Amniotic stem cell (primary cell): ENCODE data around the gene TRAK2.
"Not testable (repeated sequence)": the region's sequence is repeated elsewhere in the genome, so short reads cannot be mapped to it uniquely, and the experiment has no call there.

Experiments used
- DNase-seq: peaks from one replicate; lab custom pipeline; 2025; lab: John Stamatoyannopoulos, UW

The TRAK2 gene, protein sequence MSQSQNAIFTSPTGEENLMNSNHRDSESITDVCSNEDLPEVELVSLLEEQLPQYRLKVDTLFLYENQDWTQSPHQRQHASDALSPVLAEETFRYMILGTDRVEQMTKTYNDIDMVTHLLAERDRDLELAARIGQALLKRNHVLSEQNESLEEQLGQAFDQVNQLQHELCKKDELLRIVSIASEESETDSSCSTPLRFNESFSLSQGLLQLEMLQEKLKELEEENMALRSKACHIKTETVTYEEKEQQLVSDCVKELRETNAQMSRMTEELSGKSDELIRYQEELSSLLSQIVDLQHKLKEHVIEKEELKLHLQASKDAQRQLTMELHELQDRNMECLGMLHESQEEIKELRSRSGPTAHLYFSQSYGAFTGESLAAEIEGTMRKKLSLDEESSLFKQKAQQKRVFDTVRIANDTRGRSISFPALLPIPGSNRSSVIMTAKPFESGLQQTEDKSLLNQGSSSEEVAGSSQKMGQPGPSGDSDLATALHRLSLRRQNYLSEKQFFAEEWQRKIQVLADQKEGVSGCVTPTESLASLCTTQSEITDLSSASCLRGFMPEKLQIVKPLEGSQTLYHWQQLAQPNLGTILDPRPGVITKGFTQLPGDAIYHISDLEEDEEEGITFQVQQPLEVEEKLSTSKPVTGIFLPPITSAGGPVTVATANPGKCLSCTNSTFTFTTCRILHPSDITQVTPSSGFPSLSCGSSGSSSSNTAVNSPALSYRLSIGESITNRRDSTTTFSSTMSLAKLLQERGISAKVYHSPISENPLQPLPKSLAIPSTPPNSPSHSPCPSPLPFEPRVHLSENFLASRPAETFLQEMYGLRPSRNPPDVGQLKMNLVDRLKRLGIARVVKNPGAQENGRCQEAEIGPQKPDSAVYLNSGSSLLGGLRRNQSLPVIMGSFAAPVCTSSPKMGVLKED

DNA sequence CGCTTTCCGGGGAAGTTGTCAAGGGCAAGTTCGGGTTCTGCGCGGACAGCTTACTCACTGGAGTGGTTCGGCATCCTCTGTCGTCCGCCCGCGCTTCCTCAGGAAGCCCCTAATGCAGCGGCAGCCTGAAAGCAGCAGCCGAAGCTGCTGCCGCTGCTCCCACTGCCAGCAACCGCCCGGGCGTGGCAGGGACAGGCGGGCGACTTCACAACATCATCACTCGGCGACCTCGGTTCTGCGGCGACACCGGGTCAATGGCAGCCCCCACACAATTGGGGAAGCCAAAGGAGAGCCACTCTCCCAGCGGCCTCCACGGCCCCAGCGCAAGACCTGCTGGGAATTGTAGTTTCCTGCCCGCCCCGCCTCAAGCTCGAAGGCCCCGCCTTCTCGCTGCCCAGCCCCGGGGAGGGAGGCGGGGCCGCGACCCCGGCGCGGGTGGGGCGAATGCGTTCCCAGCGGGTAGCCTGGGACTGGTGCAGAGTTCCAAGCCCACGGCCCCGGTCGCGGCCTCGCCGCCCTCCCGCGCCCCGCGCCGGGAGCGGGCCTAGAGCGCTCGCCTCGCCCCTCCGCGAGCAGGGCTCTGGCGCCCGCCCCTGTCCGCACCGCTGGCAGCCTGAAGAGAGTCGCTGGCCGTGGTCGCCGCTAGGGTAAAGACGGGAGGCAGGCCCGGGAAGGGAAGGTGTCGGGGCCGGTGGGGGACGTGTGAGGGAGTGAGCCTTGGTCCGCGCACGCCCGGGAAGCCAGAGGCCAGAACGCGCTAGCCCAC is at the start of gene TRAK2, which contains the start of gene STRADB:
Gene TRAK2, minus strand, starts transcription at position 167 of the 766 bp plus-strand sequence. CDS start 30,951 bp downstream, outside the sequence.
Gene STRADB, plus strand, starts transcription at position 449 of the 766 bp plus-strand sequence. CDS start 3,101 bp downstream, outside the sequence.
- peak; percentile 89 for DNase-seq

DNA sequence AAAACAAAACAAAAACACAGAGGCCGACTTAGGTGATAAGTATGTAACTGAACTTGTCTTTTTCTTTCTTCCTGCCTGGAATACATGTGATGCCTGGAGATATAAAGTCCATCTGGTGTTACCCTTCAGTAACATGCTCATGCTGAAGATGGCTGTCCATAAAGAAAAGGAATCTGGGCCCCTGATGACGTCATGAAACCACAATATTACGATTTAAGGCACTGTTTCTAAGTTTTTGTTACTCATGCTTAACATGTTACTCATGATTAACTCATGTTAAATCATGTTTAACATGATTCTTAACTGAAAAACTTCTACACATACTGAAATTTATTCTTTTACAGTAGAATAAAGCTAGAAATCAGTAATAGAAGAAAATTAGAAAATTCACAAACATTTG is 49.3 kb upstream of the TRAK2 start:
- DNase-seq = no peak

DNA sequence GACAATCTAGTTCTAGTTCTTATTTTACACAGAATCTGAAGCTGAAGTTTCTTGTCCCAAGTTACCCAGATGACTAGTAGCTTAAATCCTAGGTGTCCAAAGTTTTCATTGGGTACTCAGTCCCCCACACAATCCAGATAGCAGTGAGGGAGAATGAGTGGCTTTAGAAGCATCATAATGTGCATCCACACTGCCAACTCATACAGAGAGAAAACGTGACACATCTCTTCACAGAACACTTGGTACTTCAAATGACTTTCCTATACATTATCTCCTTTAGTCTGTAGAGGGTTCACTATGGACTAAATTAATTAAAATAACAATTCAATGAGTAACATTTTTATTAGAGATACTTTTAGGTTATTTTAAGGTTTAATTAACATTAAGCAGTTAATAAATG is 45.5 kb upstream of the TRAK2 start:
- DNase-seq = no peak

DNA sequence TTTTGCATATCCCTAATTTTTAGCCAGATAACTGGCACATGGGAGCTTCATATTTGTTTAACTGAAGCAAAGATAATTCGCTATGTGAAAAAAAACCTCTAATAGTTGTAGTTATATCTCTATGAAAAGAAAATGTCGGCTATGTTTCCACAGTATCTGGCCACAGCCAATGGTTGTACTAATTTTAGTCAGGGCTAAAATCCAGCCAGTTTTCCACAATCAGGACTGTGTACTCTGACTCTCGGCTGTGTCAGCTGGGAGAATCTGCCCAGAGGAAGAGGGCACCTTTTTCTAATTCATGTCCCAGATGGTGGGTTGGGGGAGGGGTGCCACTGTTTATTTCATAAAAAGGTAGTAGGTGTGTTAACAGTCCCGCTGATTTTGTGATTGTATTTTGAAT is 39.0 kb upstream of the TRAK2 start:
- DNase-seq = no peak

DNA sequence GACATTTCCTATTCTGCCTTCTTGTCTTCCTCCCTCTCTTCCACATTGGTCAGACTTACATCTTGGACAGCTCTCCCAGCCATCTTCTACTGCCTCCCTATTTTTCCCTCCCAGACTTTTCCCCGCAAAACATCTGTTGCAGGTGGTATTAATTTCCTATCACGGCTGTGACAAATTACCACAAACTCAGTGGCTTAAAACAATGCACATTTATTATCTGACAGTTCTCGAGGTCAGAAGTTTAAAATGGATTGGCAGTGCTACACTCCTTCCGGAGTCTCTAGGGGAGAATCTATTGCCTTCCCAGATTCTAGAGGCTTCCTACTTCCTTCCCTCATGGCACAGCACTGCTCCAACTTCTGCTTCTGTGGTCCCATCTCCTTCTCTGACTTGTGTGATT is 33.5 kb upstream of the TRAK2 start:
- DNase-seq = no peak

DNA sequence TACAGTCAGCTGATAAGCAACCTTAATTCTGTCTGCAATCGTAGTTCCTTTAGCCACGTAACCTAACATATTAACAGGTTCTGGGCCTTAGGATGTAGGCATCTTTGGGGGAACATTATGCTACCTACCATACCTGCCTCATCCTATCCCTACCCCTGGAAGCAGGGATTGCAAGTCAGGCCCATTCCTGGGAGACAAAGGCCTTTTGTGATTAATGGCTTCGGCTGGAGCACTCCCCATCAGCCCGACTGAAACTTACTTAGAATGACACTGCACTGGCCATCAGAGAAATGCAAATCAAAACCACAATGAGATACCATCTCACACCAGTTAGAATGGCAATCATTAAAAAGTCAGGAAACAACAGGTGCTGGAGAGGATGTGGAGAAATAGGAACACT is 32.5 kb upstream of the TRAK2 start:
- DNase-seq = not testable (repeated sequence)

DNA sequence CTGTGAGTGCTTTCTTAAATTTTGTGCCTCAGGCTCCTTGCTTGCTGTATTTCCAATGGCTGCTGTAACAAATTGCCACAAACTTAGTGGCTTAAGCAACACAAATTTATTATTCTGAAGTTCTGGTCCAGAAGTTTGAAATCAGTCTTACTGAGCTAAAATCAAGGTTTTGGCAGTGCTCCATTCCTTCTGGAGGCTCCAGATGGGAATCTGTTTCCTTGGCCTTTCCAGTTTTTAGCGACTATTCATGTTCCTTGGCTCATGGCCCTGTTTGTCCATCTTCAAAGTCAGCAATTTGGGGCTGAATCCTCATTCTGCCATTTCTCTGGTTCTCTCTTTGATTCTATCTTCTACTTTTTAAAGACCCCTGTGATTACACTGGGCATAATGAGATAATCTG is 32.1 kb upstream of the TRAK2 start:
- no peak for DNase-seq

DNA sequence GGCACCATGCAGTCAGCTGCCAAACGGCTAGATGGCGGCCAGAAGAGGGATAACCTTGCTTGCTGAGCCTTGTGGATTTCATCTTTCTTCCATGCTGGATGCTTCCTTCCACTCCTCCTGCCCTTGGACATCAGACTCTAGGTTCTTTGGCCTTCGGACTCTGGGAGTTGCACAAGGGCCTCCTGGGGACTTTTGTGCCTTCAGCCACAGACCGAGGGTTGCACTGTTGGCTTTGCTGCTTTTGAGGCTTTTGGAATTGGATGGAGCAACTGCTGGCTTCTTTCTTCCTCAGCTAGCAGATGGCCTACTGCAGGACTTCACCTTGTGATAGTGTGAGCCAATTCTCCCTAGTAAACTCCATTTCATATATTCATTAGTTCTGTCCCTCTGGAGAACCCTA is 31.3 kb upstream of the TRAK2 start:
- no peak for DNase-seq

DNA sequence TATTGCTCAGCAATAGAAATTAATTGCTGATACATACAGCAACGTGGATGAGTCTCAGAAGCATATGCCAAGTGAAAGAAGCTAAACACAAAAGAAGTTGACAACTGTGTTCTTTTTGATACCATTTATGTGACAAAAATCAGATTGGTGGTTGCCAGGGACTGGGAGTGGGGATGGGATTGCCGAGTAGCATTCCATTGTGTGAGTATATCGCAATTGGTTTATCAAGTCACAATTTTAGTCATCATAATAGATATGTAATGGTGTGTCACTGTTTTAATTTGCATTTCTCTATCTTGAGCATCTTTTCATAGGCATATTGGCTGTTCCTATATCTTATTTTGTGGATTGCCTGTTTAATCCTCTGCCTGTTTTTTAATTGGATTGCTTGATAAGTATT is 21.2 kb upstream of the TRAK2 start:
- no peak for DNase-seq

DNA sequence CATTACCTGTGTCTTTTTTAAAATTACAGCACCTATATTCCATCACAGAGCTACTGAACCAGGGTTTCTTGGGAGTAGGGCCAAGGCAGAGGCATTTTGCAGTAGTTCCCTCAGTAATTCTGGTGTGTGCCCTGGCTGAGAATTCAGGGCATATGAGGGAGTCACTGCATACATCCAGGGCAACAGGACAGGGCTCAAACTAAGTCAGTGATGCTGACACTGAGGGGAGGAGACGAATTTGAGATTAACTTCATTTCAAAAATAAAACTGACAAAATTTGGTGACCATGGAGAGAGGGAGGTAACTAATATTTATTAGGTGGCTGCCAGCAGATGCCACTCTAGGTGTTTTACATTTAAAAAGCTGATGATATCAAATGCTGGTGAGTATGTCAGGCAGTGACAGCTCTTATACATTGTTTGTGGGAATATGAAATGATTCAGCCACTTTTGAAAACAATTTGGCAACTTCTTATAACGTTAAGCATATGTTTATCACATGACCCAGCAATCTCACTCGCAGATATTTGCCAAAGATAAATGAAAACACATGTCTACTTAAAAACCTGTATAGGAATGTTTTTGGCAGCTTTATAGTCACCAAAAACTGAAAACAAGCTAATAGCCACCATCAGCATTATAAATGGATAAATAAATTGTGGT is 20.6 kb upstream of the TRAK2 start:
- no peak for DNase-seq

DNA sequence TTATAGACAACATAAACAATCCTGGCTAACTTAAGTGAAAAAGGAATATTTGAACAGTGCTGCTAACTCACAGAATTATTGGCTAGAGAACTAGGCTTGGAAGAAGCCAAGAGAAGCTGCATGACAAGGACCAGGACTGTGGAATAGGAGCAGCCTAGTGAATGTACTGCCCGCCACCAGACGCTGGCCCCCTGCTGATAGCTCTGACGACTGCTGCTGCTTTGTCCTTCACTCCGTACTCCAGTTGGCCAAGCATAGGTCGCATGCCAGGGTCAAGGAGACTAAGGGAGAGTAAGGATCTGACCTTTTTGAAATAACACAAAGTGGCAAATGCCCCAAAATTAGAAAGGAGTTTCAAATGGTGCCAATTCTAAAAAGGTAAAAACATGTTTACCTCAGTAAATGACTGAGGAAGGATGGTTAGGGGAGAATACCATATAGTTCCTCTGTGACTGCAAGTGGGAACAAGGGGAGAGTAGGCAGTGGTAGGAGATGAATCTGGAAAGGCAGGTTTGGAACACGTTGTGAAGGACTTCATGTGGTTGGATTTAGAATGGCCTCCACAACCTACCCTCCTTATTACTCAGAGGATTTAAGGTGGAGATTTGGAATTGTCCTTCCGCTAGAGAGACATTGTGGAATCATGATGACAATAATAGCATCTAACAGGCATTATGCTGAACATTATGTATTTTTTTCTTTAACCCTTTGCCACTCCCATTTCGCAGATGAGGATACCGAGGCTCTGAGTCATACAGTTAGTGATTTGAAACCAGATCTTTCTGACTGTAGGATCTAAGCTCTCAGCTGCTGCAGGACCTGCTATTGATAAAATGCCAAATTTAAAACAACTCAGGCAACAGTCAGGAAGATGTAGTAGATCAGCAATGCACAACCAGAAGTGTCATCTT is 19.8 kb upstream of the TRAK2 start:
- DNase-seq = no peak

DNA sequence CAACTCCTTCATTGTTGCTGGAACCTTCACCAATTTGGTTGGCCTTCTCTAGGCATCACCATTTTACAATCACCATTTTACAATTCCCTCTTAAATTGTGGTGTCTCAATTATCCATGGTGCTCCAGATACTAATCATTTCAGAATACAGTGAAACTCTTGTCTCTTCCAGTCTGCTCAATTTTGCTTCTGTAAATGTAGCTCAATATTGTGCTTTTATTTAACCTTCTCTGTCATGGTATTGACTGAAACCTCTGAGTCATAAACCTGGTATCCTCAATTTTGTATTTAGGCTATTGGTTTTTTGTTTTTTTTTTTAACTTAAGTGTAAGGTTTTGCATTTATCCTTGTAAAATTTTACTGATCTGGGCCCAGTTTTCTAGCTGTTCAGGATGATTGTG is 16.4 kb upstream of the TRAK2 start:
- DNase-seq = no peak

DNA sequence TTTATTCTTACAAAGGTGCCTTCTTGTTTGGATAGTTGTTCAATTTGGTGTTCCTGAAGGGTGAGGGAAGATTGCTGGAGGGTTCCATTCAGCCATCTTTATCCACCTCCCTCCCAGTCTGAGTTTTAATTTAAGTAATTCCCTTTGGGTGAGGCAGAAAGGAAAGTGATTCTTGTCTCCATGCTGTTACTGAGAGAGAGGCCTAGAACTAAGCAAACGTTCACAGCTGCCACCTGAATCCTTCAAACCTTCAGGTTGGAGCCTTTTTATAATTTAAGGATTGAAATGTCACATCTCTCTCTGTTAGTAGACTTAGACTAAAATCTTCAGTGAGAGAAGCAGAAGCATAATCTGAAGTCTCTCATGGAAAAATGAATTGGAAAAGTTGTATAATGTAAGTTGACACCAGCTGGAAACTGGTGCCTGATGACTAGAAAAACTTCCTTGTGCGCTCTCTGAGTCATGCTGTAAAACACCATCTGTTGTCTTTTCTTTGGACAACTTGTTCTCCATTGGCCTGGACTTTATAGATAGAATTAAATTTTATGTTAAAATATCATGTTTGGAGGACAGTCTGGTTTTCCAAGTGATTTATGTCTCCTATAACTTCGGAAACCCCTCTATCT is 14.9 kb upstream of the TRAK2 start:
- DNase-seq = peak; percentile 35

DNA sequence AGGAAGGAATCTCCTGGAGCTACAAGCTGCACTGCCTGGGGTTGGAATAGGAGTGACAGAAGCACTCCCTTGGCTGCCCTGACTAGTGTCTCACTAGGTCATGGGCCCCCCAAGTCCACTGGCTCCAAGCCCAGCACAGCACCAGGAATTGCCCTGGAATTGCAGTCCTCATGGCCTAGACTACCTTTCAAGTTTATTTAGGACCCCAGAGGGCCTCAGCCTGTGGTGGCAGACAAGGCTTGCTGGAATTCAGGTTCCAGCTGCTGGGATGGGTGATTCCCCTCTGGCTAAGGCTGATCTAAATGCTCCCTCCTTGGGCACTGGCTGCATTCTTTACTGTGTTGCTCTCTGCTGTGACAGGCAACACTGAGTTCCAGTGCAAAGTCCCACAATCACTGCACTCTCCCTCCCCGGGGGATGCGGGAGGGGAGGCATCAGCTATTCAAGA is 14.3 kb upstream of the TRAK2 start:
- DNase-seq = no peak

DNA sequence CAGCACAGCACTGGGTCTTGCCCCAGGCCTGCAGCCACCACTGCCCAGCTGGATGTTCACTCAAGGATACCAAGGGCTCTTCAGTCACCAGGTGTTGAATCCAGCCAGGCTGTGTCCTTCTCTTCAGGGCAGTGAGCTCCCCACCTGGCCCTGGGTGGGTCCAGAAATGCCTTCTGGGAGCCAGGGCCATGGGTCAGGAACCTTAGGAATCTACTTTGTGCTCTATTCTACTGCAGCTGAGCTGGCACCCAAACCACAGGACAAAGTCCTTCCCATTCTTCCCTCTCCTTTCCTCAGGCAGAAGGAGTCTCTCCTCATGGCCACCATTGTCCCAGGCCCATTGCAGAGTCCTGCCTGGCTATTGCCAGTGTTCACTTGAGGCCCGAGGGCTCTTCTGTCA is 13.3 kb upstream of the TRAK2 start:
- no peak for DNase-seq

DNA sequence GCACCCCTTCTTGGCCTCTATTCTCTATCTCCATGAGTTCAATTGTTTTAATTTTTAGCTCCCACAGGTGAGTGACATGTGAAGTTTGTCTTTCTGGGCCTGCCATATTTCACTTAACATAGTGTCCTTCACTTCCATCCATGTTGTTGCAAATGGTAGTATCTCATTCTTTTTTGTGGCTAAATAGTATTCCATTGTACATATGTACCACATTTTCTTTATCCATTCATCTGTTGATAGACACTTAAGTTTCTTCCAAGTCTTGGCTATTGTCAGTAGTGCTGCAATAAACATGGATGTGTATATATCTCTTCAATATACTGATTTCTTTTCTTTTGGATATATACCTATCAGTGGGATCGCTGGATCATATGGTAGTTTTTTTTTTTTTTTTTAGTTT is 9.3 kb upstream of the TRAK2 start:
- no peak for DNase-seq

DNA sequence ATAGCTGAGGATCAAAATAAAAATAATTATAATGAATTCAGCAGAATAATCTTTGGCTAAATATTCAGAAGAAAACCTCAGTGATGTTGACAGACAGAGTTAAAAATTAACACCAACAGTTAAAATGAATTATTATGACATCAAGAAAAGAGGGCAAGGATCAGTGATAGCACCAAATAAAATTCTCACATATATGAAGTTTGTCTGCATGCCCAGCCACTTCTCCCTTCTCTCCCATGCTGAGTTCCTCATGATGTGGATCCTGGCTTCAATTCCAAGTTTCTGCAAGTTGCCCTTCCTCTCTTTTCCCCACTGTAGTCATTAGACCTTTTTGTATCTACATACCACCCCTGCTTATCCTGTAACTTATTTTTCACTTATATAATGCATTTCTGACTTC is 7.1 kb upstream of the TRAK2 start:
- DNase-seq = no peak

DNA sequence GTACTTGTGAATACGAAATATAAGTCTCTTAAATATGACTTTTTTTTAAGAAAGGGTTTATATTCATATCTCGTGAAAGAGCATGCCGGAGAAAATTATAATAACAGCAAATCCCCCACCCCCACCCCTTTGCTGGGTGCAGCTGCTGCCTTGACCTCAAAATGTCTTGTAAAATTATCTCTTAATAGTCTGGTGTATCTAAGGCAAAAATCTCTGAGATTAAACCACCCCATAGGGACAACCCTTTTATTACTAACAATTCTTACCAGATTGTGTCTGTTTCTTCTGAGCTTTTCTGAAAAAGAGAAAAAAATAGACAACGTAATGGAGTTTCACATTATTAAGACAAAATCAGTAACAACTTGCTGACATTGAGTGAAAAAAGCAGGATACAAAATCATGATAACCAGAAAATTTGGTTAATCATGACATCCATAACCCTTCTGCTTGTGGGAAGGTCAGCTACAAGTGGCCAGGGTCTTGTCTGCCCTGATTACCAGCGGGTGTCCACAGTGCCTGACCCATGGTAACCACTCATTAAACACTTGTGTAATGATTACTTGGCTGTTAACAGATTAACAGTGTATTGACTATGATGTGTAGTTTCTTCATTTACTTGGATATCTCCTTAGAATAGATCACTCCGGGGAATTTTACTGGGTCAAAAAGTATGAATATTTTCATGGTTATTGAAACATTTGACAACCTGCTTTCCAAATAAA is 1.8 kb upstream of the TRAK2 start:
- no peak for DNase-seq
